GM15510 (cell line): ENCODE data around the gene DCP1A.

Source experiments
- POLR2A ChIP-seq: IDR thresholded peaks from 3 replicates; pipeline ENCODE4 v1.6.1; 2011; ENCODE audit warnings: borderline replicate concordance; ENCODE audit not compliant: insufficient read length; ENCODE audit errors: extremely low read depth

The DCP1A gene

GRCh38 chr3:53342353-53342752 lies 5.0 kb downstream of the DCP1A start:
- TF ChIP-seq POLR2A: no peak

DNA sequence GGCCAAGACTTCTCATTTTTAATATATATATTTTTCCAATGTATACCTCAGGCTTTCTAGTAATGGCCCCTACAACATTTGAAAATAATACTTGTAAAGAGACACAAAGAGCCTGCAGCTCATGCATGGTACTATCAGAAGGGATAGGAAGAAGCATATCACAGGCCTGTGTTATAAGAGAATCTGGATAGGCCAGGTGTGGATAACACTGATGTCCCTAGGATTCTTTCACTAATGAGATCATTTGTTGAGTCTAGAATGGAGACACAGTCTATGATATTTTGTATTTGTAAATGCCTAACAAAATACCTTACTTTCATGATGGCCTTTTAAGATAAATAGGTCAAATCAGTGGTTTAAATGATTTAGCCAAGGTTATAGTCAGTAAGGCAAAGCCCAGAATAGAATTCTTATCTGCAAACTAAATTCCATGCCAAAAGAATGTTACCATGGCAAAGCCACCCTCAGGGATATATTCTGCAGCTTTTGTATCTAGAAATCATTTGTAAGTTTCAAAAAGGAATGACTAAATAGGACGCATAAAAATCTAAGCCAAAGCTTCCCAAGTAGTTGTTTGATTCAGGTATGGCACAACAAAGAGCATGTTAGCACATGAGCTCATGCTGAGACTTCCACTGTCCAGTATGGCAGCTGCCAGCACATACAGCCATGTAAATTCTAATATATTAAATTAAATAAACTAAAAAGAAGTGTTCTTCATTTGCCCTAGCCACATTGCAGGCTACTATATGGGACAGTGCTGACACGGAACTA lies 10.0 kb downstream of the DCP1A start:
- no peak for TF ChIP-seq POLR2A

DNA sequence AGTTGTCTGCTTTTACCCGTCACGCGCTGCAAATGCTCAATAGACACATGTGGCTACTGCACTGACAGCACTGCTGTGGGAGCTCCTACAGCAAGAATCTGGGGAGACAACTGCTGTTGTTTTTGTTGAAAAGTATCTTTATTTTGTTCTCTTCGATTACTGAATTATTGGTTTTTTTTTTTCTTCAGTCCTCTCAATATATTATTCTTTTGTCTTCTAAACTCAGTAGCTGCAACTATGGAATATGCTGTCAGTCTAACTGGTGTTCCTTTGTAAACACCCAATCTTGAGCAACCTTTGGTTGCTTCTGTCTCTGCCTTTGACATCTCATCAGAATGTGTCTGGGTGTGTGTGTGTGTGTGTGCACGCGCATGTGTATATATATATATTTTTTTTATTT lies 12.6 kb downstream of the DCP1A start:
- TF ChIP-seq POLR2A: no peak

DNA sequence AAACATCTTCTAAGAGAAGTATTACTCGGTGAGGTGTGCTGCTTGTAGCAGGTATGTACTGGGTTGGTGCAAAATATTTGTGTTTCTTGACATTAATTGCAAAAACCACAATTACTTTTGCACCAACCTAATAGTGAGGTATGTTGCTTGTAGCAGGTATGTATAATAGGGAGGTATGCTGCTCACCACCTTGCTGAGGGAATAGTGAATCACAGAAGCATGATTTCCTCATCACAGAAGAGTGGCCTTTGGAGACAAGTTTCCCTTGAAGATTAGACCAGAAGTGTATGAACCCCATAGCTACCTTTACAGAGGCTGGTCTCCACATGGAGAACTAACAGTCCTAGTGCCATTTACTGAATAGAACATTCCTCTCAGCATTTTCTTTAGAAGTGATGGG lies 15.5 kb downstream of the DCP1A start:
- no peak for TF ChIP-seq POLR2A

GRCh38 chr3:53329897-53330296 lies 17.4 kb downstream of the DCP1A start:
- TF ChIP-seq POLR2A: no peak

- no peak for TF ChIP-seq POLR2A
These were observed 18.6 kb downstream of the DCP1A start for GRCh38 chr3:53328746-53329145.

- TF ChIP-seq POLR2A: no peak
These were observed 23.2 kb downstream of the DCP1A start for GRCh38 chr3:53324105-53324504.

DNA sequence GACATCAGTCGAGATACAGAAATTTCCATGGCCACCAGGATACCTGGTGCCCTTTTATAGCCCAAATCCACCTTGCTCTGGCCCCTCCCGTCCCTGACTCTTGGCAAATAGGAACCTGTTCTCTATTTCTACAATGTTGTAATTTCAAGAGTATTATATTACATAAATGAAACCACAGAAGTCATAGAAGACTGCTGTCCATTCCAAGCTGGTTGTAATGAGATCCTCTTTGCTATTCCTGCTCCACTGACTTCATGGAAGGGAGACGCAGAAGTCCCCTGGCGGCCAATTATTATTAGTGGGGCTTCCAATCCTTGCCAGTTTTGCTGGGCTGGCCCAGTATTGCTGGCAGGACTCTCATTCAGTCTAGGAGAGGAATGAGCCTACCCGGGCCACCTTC lies 26.6 kb downstream of the DCP1A start:
- TF ChIP-seq POLR2A: no peak

DNA sequence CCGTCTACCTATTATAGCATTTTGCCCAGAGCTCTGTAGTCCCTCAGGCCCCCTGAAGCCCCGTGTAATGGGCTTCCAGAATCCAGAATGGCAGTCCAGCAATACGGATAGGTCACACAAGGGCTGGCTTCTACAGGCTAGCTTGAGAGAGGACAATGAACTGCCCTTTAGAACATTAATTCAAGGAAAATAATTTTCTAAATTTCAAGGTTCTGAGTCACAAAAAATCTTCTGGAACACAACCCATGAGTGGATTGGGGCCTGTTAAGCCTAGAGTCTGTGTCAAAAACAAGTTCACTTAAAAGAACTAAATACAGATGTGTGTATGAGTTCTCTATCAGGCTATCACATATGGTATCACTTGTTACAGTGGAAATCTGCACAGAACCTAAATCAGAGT lies 28.8 kb downstream of the DCP1A start:
- TF ChIP-seq POLR2A: no peak

GRCh38 chr3:53312832-53313231 lies 34.5 kb downstream of the DCP1A start:
- TF ChIP-seq POLR2A: no peak

GRCh38 chr3:53311882-53312281 lies 35.5 kb downstream of the DCP1A start:
- TF ChIP-seq POLR2A: no peak

- TF ChIP-seq POLR2A: no peak
These were observed 43.4 kb downstream of the DCP1A start for GRCh38 chr3:53303957-53304356.

DNA sequence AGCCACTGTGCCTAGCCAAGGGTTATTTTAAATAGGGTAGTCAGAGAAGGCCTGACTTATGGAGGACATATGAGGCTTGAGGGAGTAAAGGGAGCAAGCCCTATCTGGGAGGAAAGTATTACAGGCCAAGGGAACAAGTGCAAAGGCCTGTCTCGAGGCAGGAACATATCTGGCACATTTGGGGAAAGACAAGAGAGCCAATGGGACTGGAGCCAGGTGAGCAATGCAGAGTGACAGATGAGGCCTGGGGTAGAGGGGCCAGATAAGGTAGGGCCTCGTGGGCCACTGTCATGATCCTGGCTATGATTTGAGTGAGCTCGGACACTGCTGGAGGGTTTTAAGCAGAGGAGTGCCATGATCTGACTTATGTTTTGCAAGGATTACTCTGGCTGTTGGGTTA lies 43.8 kb downstream of the DCP1A start:
- TF ChIP-seq POLR2A: no peak

GRCh38 chr3:53300826-53301225 lies 46.5 kb downstream of the DCP1A start:
- no peak for TF ChIP-seq POLR2A

DNA sequence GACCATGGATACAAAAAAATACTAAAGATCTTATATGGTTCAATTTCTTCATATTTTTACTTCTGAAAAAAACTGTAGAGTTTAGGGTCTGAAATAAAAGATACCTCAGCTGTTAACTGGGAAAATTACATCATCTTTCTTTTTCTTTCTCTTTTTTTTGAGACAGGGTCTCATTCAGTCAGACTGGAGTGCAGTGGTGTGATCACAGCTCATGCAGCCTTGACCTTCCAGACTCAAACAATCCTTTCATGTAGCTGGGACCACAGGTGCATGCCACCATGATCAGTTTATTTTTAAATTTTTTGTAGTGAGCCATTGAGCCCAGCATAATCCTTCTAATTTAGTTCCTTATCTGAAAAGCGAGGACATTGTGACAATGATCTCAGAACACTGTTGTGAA lies 51.9 kb downstream of the DCP1A start:
- TF ChIP-seq POLR2A: no peak

DNA sequence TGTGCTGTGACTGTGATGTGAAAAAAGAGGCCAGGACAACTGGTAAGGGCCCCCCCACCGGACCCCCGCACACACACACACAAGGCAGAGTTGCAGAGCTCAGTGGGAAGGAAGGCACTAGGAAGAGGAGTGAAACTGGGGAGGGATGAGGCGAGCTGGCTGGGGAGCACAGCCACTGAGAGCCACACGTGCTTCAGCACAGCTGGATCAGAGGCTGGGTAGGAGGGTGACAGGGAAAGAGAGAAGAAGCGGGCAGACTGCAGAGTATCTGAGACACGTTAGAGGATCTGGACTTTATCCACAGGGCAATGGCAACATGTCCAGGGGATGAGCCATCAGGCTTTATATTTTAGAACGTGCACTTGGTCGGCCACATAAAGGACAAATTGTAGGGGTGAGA lies 53.5 kb downstream of the DCP1A start:
- no peak for TF ChIP-seq POLR2A

- no peak for TF ChIP-seq POLR2A
These were observed 59.1 kb downstream of the DCP1A start for GRCh38 chr3:53288214-53288613.
